ENCODE results near the gene RELT.

RELT gene

GRCh38 chr11:73401924-73402833 is 26.0 kb downstream of the RELT start:
- Histone ChIP-seq H3K9me3 (ENCODE audit: control insufficient read depth, low read length) (no peaks in the 10 kb centered on the region), H3K4me3 (ENCODE audit: insufficient read depth, low read depth, low read length, poor library complexity, severe bottlenecking) (no peak overlapping the region), H3K36me3 (ENCODE audit: control insufficient read depth, insufficient read depth, low read length) (no peaks in the 10 kb centered on the region), H3K27me3 (replicated peaks; ENCODE audit: control insufficient read depth, insufficient read depth, low read length, poor library complexity, severe bottlenecking) (no peaks in the 10 kb centered on the region), H3K4me1 (ENCODE audit: control insufficient read depth, insufficient read depth, low read length, poor library complexity, severe bottlenecking) (no peaks in the 10 kb centered on the region), H3K27ac (ENCODE audit: insufficient read depth, low read length, poor library complexity, severe bottlenecking) (no peak overlapping the region)
- no peak for DNase-seq

GRCh38 chr11:73402834-73403185 is 26.6 kb downstream of the RELT start:
- Histone ChIP-seq H3K27ac (ENCODE audit: insufficient read depth, low read length, poor library complexity, severe bottlenecking) (no peak overlapping the region), H3K36me3 (ENCODE audit: control insufficient read depth, insufficient read depth, low read length) (no peaks in the 10 kb centered on the region), H3K27me3 (replicated peaks; ENCODE audit: control insufficient read depth, insufficient read depth, low read length, poor library complexity, severe bottlenecking) (no peaks in the 10 kb centered on the region), H3K4me3 (ENCODE audit: insufficient read depth, low read depth, low read length, poor library complexity, severe bottlenecking) (no peak overlapping the region), H3K9me3 (ENCODE audit: control insufficient read depth, low read length) (no peaks in the 10 kb centered on the region), H3K4me1 (ENCODE audit: control insufficient read depth, insufficient read depth, low read length, poor library complexity, severe bottlenecking) (no peaks in the 10 kb centered on the region)
- no peak for DNase-seq

- no peak overlapping the region for H3K27ac ChIP-seq (ENCODE audit: insufficient read depth, low read length, poor library complexity, severe bottlenecking)
- H3K9me3 ChIP-seq (ENCODE audit: control insufficient read depth, low read length) = no peaks in the 10 kb centered on the region
- no peaks in the 10 kb centered on the region for H3K27me3 ChIP-seq (replicated peaks; ENCODE audit: control insufficient read depth, insufficient read depth, low read length, poor library complexity, severe bottlenecking)
- no peak for DNase-seq
- no peaks in the 10 kb centered on the region for H3K4me1 ChIP-seq (ENCODE audit: control insufficient read depth, insufficient read depth, low read length, poor library complexity, severe bottlenecking)
- H3K4me3 ChIP-seq (ENCODE audit: insufficient read depth, low read depth, low read length, poor library complexity, severe bottlenecking) = no peak overlapping the region
- H3K36me3 ChIP-seq (ENCODE audit: control insufficient read depth, insufficient read depth, low read length) = no peaks in the 10 kb centered on the region
These were observed 27.3 kb downstream of the RELT start for GRCh38 chr11:73403541-73403940.

- Histone ChIP-seq H3K27me3 (replicated peaks; ENCODE audit: control insufficient read depth, insufficient read depth, low read length, poor library complexity, severe bottlenecking) (no peaks in the 10 kb centered on the region), H3K4me1 (ENCODE audit: control insufficient read depth, insufficient read depth, low read length, poor library complexity, severe bottlenecking) (no peaks in the 10 kb centered on the region), H3K27ac (ENCODE audit: insufficient read depth, low read length, poor library complexity, severe bottlenecking) (no peak overlapping the region), H3K4me3 (ENCODE audit: insufficient read depth, low read depth, low read length, poor library complexity, severe bottlenecking) (no peak overlapping the region), H3K9me3 (ENCODE audit: control insufficient read depth, low read length) (no peaks in the 10 kb centered on the region), H3K36me3 (ENCODE audit: control insufficient read depth, insufficient read depth, low read length) (peaks cover 4% of the 10 kb centered on the region)
- no peak for DNase-seq
These were observed 27.8 kb downstream of the RELT start for GRCh38 chr11:73404048-73404447.

- no peak for DNase-seq
- Histone ChIP-seq H3K9me3 (ENCODE audit: control insufficient read depth, low read length) (no peaks in the 10 kb centered on the region), H3K4me3 (ENCODE audit: insufficient read depth, low read depth, low read length, poor library complexity, severe bottlenecking) (no peak overlapping the region), H3K4me1 (ENCODE audit: control insufficient read depth, insufficient read depth, low read length, poor library complexity, severe bottlenecking) (no peaks in the 10 kb centered on the region), H3K27me3 (replicated peaks; ENCODE audit: control insufficient read depth, insufficient read depth, low read length, poor library complexity, severe bottlenecking) (no peaks in the 10 kb centered on the region), H3K36me3 (ENCODE audit: control insufficient read depth, insufficient read depth, low read length) (peaks cover 9% of the 10 kb centered on the region), H3K27ac (ENCODE audit: insufficient read depth, low read length, poor library complexity, severe bottlenecking) (no peak overlapping the region)
These were observed 28.4 kb downstream of the RELT start for GRCh38 chr11:73404506-73405145.

- H3K27me3 ChIP-seq (replicated peaks; ENCODE audit: control insufficient read depth, insufficient read depth, low read length, poor library complexity, severe bottlenecking) = no peaks in the 10 kb centered on the region
- H3K4me1 ChIP-seq (ENCODE audit: control insufficient read depth, insufficient read depth, low read length, poor library complexity, severe bottlenecking) = no peaks in the 10 kb centered on the region
- no peak overlapping the region for H3K4me3 ChIP-seq (ENCODE audit: insufficient read depth, low read depth, low read length, poor library complexity, severe bottlenecking)
- no peak overlapping the region for H3K27ac ChIP-seq (ENCODE audit: insufficient read depth, low read length, poor library complexity, severe bottlenecking)
- H3K36me3 ChIP-seq (ENCODE audit: control insufficient read depth, insufficient read depth, low read length) = peaks cover 9% of the 10 kb centered on the region
- no peak for DNase-seq
- no peaks in the 10 kb centered on the region for H3K9me3 ChIP-seq (ENCODE audit: control insufficient read depth, low read length)
These were observed 28.9 kb downstream of the RELT start for GRCh38 chr11:73405146-73405510.

GRCh38 chr11:73406131-73406530 is 29.9 kb downstream of the RELT start:
- Histone ChIP-seq H3K9me3 (ENCODE audit: control insufficient read depth, low read length) (no peaks in the 10 kb centered on the region), H3K4me1 (ENCODE audit: control insufficient read depth, insufficient read depth, low read length, poor library complexity, severe bottlenecking) (no peaks in the 10 kb centered on the region), H3K36me3 (ENCODE audit: control insufficient read depth, insufficient read depth, low read length) (peaks cover 12% of the 10 kb centered on the region), H3K4me3 (ENCODE audit: insufficient read depth, low read depth, low read length, poor library complexity, severe bottlenecking) (no peak overlapping the region), H3K27me3 (replicated peaks; ENCODE audit: control insufficient read depth, insufficient read depth, low read length, poor library complexity, severe bottlenecking) (no peaks in the 10 kb centered on the region), H3K27ac (ENCODE audit: insufficient read depth, low read length, poor library complexity, severe bottlenecking) (no peak overlapping the region)
- DNase-seq = no peak

- no peaks in the 10 kb centered on the region for H3K4me1 ChIP-seq (ENCODE audit: control insufficient read depth, insufficient read depth, low read length, poor library complexity, severe bottlenecking)
These were observed 30.4 kb downstream of the RELT start for GRCh38 chr11:73406619-73407018.

GRCh38 chr11:73409431-73409830 is 33.2 kb downstream of the RELT start:
- H3K27ac ChIP-seq (ENCODE audit: insufficient read depth, low read length, poor library complexity, severe bottlenecking) = no peak overlapping the region
- DNase-seq = no peak
- no peaks in the 10 kb centered on the region for H3K9me3 ChIP-seq (ENCODE audit: control insufficient read depth, low read length)
- H3K27me3 ChIP-seq (replicated peaks; ENCODE audit: control insufficient read depth, insufficient read depth, low read length, poor library complexity, severe bottlenecking) = no peaks in the 10 kb centered on the region
- H3K4me3 ChIP-seq (ENCODE audit: insufficient read depth, low read depth, low read length, poor library complexity, severe bottlenecking) = no peak overlapping the region
- peaks cover 15% of the 10 kb centered on the region for H3K36me3 ChIP-seq (ENCODE audit: control insufficient read depth, insufficient read depth, low read length)
- no peaks in the 10 kb centered on the region for H3K4me1 ChIP-seq (ENCODE audit: control insufficient read depth, insufficient read depth, low read length, poor library complexity, severe bottlenecking)

More at GRCh38 chr11:73406619-73407018, 30.4 kb downstream of the RELT start:
- Histone ChIP-seq H3K36me3 (ENCODE audit: control insufficient read depth, insufficient read depth, low read length) (peaks cover 15% of the 10 kb centered on the region), H3K27me3 (replicated peaks; ENCODE audit: control insufficient read depth, insufficient read depth, low read length, poor library complexity, severe bottlenecking) (no peaks in the 10 kb centered on the region), H3K27ac (ENCODE audit: insufficient read depth, low read length, poor library complexity, severe bottlenecking) (no peak overlapping the region), H3K9me3 (ENCODE audit: control insufficient read depth, low read length) (no peaks in the 10 kb centered on the region), H3K4me3 (ENCODE audit: insufficient read depth, low read depth, low read length, poor library complexity, severe bottlenecking) (no peak overlapping the region)
- no peak for DNase-seq

- Histone ChIP-seq H3K27me3 (replicated peaks; ENCODE audit: control insufficient read depth, insufficient read depth, low read length, poor library complexity, severe bottlenecking) (no peaks in the 10 kb centered on the region), H3K9me3 (ENCODE audit: control insufficient read depth, low read length) (no peaks in the 10 kb centered on the region), H3K36me3 (ENCODE audit: control insufficient read depth, insufficient read depth, low read length) (peaks cover 15% of the 10 kb centered on the region), H3K27ac (ENCODE audit: insufficient read depth, low read length, poor library complexity, severe bottlenecking) (no peak overlapping the region), H3K4me1 (ENCODE audit: control insufficient read depth, insufficient read depth, low read length, poor library complexity, severe bottlenecking) (no peaks in the 10 kb centered on the region), H3K4me3 (ENCODE audit: insufficient read depth, low read depth, low read length, poor library complexity, severe bottlenecking) (no peak overlapping the region)
- DNase-seq = no peak
These were observed 34.4 kb downstream of the RELT start for GRCh38 chr11:73410627-73411026.
